HepG2 (cell line): ENCODE results near the gene ZNF777. TPM values are rescaled to one million over a fixed set of nuclear protein-coding genes. Genes with fewer than 3 reads are reported as not detected.

Experiments used
- GATAD1 ChIP-seq: IDR thresholded peaks from 2 replicates; pipeline ENCODE4 v1.6.1; 2016; ENCODE audit warnings: missing genetic modification reagents, missing compliant biosample characterization
- SP1 ChIP-seq, 2 experiments: fragments of 450-650 bp in 1 of 2; sonication (generic) in 1 of 2; formaldehyde crosslinking in 1 of 2; IDR thresholded peaks; 2 replicates each; pipeline versions ENCODE4 v1.4.0 to v1.6.1; 2016 to 2020; ENCODE audit warnings: missing genetic modification reagents in 1 of 2
- TCF12 ChIP-seq, 2 experiments: fragments of 450-650 bp in 1 of 2; sonication (generic) in 1 of 2; formaldehyde crosslinking in 1 of 2; IDR thresholded peaks; 2 replicates each; pipeline versions ENCODE4 v1.6.1 to v1.8.0; 2017 to 2022; ENCODE audit warnings: antibody characterized with exemption in 1 of 2, mild to moderate bottlenecking in 1 of 2, missing genetic modification reagents in 1 of 2, moderate library complexity in 1 of 2
- ZNF557 ChIP-seq: sonication (generic); formaldehyde crosslinking; IDR thresholded peaks from 2 replicates; pipeline ENCODE4 v1.4.0; 2020; ENCODE audit warnings: missing genetic modification reagents
- polyA plus RNA-seq, 8 experiments: library from polyadenylated mRNA; depleted of rRNA in 3 of 8; stranded (reverse) in 7 of 8; unstranded in 1 of 8; fragments of >200 nt; fragmentation: Illumina TruSeq in 4 of 8; extraction: Trizol in 4 of 8; gene quantifications; 2 replicates each; pipeline versions ENCODE4 v1.2.1 to v1.2.3, GENCODE V29; 2011 to 2016; ENCODE audit warnings: low read depth in 4 of 8, missing spikeins in 1 of 8, mixed read lengths in 1 of 8; ENCODE audit not compliant: insufficient read depth in 1 of 8
- total RNA-seq, 5 experiments: library from RNA; depleted of rRNA; stranded (reverse); fragments of >200 nt; fragmentation: Illumina TruSeq; extraction: Trizol; gene quantifications; 2 replicates each; pipeline ENCODE4 v1.2.3, GENCODE V29; 2016; ENCODE audit warnings: low read depth in 1 of 5
- TF ChIP-seq, protein P1 (sequence below): sonication (generic); formaldehyde crosslinking; IDR thresholded peaks from 2 replicates; pipeline ENCODE4 v1.4.0; 2020; ENCODE audit warnings: missing genetic modification reagents, borderline replicate concordance
- TF ChIP-seq, protein P2 (sequence below): sonication (generic); formaldehyde crosslinking; conservative IDR thresholded peaks from 2 replicates; pipeline ENCODE4 v1.8.0; 2022; ENCODE audit warnings: low read depth, missing genetic modification reagents
- TF ChIP-seq, protein P3 (sequence below): sonication (generic); formaldehyde crosslinking; IDR thresholded peaks from 2 replicates; pipeline ENCODE4 v1.4.0; 2020; ENCODE audit warnings: missing genetic modification reagents

Gene ZNF777
- total and polyA plus RNA-seq, 2 of the 13 experiments (the other 11 are each of a cell fraction or from before 2014, with no cell fraction given): 3.8 to 6.0 TPM

DNA sequence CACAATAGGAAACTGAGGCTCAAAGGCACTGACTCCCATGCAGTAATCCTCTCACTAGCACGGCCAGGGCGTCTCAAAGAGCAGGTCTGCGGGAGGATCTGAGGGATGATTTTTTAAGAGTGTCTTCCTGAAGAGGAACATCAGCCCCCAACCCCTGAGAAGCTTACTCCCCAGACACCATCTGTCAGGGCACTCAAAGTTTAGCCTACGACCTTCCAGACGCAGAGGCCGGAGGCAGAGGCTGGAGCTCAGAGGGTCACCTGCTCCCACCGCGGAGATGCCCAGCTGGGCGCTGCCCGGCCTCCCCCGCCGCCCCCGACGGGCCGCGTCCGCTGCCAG lies 1.7 kb downstream of the ZNF777 start (continued):
- TF ChIP-seq, protein P1, sequence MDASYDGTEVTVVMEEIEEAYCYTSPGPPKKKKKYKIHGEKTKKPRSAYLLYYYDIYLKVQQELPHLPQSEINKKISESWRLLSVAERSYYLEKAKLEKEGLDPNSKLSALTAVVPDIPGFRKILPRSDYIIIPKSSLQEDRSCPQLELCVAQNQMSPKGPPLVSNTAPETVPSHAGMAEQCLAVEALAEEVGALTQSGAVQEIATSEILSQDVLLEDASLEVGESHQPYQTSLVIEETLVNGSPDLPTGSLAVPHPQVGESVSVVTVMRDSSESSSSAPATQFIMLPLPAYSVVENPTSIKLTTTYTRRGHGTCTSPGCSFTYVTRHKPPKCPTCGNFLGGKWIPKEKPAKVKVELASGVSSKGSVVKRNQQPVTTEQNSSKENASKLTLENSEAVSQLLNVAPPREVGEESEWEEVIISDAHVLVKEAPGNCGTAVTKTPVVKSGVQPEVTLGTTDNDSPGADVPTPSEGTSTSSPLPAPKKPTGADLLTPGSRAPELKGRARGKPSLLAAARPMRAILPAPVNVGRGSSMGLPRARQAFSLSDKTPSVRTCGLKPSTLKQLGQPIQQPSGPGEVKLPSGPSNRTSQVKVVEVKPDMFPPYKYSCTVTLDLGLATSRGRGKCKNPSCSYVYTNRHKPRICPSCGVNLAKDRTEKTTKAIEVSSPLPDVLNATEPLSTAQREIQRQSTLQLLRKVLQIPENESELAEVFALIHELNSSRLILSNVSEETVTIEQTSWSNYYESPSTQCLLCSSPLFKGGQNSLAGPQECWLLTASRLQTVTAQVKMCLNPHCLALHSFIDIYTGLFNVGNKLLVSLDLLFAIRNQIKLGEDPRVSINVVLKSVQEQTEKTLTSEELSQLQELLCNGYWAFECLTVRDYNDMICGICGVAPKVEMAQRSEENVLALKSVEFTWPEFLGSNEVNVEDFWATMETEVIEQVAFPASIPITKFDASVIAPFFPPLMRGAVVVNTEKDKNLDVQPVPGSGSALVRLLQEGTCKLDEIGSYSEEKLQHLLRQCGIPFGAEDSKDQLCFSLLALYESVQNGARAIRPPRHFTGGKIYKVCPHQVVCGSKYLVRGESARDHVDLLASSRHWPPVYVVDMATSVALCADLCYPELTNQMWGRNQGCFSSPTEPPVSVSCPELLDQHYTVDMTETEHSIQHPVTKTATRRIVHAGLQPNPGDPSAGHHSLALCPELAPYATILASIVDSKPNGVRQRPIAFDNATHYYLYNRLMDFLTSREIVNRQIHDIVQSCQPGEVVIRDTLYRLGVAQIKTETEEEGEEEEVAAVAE (CRISPR knock-in tag): no peak
- TF ChIP-seq, protein P2, sequence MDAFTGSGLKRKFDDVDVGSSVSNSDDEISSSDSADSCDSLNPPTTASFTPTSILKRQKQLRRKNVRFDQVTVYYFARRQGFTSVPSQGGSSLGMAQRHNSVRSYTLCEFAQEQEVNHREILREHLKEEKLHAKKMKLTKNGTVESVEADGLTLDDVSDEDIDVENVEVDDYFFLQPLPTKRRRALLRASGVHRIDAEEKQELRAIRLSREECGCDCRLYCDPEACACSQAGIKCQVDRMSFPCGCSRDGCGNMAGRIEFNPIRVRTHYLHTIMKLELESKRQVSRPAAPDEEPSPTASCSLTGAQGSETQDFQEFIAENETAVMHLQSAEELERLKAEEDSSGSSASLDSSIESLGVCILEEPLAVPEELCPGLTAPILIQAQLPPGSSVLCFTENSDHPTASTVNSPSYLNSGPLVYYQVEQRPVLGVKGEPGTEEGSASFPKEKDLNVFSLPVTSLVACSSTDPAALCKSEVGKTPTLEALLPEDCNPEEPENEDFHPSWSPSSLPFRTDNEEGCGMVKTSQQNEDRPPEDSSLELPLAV (CRISPR knock-in tag): no peak
- TF ChIP-seq GATAD1 (CRISPR knock-in tag): no peak
- no peak for TF ChIP-seq SP1 (IDR thresholded peaks at IDR 0.05)
- TF ChIP-seq SP1 (CRISPR knock-in tag; IDR thresholded peaks at IDR 0.05): no peak
- TF ChIP-seq ZNF557 (CRISPR knock-in tag): no peak
- no peak for TF ChIP-seq TCF12 (IDR thresholded peaks at IDR 0.05)
- no peak for TF ChIP-seq TCF12 (CRISPR knock-in tag; IDR thresholded peaks at IDR 0.05)
- TF ChIP-seq, protein P3, sequence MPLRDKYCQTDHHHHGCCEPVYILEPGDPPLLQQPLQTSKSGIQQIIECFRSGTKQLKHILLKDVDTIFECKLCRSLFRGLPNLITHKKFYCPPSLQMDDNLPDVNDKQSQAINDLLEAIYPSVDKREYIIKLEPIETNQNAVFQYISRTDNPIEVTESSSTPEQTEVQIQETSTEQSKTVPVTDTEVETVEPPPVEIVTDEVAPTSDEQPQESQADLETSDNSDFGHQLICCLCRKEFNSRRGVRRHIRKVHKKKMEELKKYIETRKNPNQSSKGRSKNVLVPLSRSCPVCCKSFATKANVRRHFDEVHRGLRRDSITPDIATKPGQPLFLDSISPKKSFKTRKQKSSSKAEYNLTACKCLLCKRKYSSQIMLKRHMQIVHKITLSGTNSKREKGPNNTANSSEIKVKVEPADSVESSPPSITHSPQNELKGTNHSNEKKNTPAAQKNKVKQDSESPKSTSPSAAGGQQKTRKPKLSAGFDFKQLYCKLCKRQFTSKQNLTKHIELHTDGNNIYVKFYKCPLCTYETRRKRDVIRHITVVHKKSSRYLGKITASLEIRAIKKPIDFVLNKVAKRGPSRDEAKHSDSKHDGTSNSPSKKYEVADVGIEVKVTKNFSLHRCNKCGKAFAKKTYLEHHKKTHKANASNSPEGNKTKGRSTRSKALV (CRISPR knock-in tag): 0 out of 2 replicates have a peak, but pooled peaks have one; percentile 29
